ENCODE measurements around the gene MSL3B.

Gene MSL3B

DNA sequence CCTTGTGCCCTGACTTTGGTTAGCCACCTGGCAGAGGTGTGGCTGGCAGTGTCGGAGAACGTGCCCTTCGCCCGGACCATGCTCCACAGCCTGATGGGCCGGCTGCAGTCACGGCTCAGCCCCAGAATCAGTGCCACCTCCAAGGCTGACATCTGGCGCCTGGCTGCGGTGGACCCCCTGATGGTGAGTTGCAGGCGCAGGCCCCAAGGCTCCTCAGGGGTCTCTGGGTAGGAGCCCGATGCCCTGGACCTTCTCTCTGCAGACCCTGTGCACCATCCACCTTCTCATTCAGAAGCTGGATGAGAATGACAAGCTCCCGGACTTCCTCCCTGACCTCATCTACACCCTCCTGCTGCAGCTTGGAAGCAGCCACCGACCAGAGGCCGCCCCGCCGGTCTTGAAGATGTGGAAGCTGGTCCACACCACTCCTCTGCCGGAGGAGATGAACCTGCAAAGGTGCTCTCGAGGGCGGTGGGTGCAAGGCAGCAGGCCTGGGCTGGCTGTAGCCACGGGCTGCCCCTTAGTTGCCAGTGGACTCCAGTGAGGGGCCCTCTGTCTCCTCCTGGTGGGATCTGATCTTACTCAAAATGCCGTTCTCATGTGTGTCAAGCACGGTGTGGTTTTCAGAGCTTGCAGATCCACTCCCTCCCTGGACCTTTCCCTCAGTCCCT, 46.0 kb downstream of the MSL3B start:
- Histone ChIP-seq H3K9me3 (ENCODE audit: control insufficient read depth, insufficient read depth, low read depth, low read length) (no peaks in the 10 kb centered on the region), H3K27me3 (ENCODE audit: control insufficient read depth, insufficient read depth, low read length) (no peaks in the 10 kb centered on the region), H3K36me3 (ENCODE audit: control insufficient read depth, insufficient read depth, low read length) (no peaks in the 10 kb centered on the region), H3K27ac (ENCODE audit: low read length) (no peak overlapping the region), H3K4me3 (ENCODE audit: low read depth in 2 of 2, low read length in 2 of 2) (no peak overlapping the region), H3K4me1 (ENCODE audit: control insufficient read depth, insufficient read depth, low read length) (no peaks in the 10 kb centered on the region)
- ATAC-seq: no peak
- in situ Hi-C loops (cut with HindIII; ENCODE audit: low pct_unique_long_range_greater_than_20kb, low sequenced_read_pairs): no loop called here
- intact Hi-C loops (cut with micrococcal nuclease; ENCODE audit: unreplicated experiment): no loop called here
- no peak for DNase-seq (ENCODE audit: low read depth, low spot score)
- TF ChIP-seq REST (IDR thresholded peaks at IDR 0.05; ENCODE audit: insufficient read depth in 1 of 2, low read depth in 2 of 2, low read length in 1 of 2): no peak
- TF ChIP-seq POLR2AphosphoS5 (IDR thresholded peaks at IDR 0.05; ENCODE audit: low read depth, low read length): no peak
- TF ChIP-seq TCF7L2 (IDR thresholded peaks at IDR 0.05; ENCODE audit: low read depth, low read length): no peak
- TF ChIP-seq CTCF (IDR thresholded peaks at IDR 0.05): no peak
- no peak for TF ChIP-seq SIN3A (IDR thresholded peaks at IDR 0.05; ENCODE audit: borderline replicate concordance, insufficient read depth, low read depth, low read length)
- no TSS peak for BruUV-seq (replicated peaks)
- CTCF ChIA-PET: no interaction called here
- POLR2A ChIA-PET: no interaction called here

GRCh38 chr2:233821709-233822100, 46.5 kb downstream of the MSL3B start:
- H3K27me3 ChIP-seq (ENCODE audit: control insufficient read depth, insufficient read depth, low read length): no peaks in the 10 kb centered on the region
- CTCF ChIA-PET: no interaction called here
- intact Hi-C loops (cut with micrococcal nuclease; ENCODE audit: unreplicated experiment): no loop called here
- no peak overlapping the region for H3K27ac ChIP-seq (ENCODE audit: low read length)
- H3K9me3 ChIP-seq (ENCODE audit: control insufficient read depth, insufficient read depth, low read depth, low read length): no peaks in the 10 kb centered on the region
- ATAC-seq (no peak), DNase-seq (ENCODE audit: low read depth, low spot score) (no peak)
- no peak for TF ChIP-seq CTCF (IDR thresholded peaks at IDR 0.05)
- no peak for TF ChIP-seq REST (IDR thresholded peaks at IDR 0.05; ENCODE audit: insufficient read depth in 1 of 2, low read depth in 2 of 2, low read length in 1 of 2)
- no peak for TF ChIP-seq SIN3A (IDR thresholded peaks at IDR 0.05; ENCODE audit: borderline replicate concordance, insufficient read depth, low read depth, low read length)
- TF ChIP-seq TCF7L2 (IDR thresholded peaks at IDR 0.05; ENCODE audit: low read depth, low read length): no peak
- TF ChIP-seq POLR2AphosphoS5 (IDR thresholded peaks at IDR 0.05; ENCODE audit: low read depth, low read length): no peak
- BruUV-seq (replicated peaks): no TSS peak
- no peaks in the 10 kb centered on the region for H3K4me1 ChIP-seq (ENCODE audit: control insufficient read depth, insufficient read depth, low read length)
- H3K36me3 ChIP-seq (ENCODE audit: control insufficient read depth, insufficient read depth, low read length): no peaks in the 10 kb centered on the region
- POLR2A ChIA-PET: no interaction called here
- no peak overlapping the region for H3K4me3 ChIP-seq (ENCODE audit: low read depth in 2 of 2, low read length in 2 of 2)
- in situ Hi-C loops (cut with HindIII; ENCODE audit: low pct_unique_long_range_greater_than_20kb, low sequenced_read_pairs): no loop called here
